GM18951 (cell line): ENCODE results near the gene IKZF2.

Experiments used
- POLR2A ChIP-seq: IDR thresholded peaks from 4 replicates; pipeline ENCODE4 v1.6.1; 2011; ENCODE audit warnings: mild to moderate bottlenecking; ENCODE audit not compliant: insufficient read length, insufficient read depth; ENCODE audit errors: extremely low read depth
- in situ Hi-C: fragments of 300-500 bp; cut with MboI; formaldehyde crosslinking; loops from one replicate; pipeline ENCODE4 v1.12.0; 2022; ENCODE audit warnings: low sequenced_read_pairs, mixed read lengths, inconsistent platforms; ENCODE audit not compliant: unreplicated experiment

IKZF2 gene

DNA sequence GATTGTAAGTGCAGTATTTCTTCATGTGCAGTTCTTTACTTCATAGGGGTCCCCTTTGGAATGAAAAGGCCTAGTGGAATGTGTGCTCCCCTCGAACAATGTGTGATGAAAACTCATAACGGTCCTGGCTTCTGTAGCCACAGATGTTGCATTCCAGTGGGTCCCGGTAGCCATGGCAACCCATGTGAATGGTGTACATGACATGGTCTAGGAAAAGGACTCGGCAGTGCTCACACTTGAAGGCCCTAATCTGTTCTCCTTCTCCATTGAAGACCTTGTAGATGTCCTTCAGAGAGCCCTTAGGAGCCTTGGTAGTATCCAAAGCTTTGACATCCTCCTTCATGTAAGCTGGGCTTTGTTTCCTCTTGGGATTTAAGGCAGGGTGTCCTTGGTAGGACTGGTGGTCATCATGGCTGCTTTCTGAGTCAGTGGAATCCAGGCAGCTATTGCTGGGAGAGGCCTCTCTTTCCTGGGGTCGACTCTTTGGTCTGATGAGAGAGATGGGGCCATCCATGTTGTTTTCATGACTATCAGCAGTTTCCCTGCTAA lies 144.0 kb downstream of the IKZF2 start:
- no peak for TF ChIP-seq POLR2A
- in situ Hi-C loops: no loop called here

DNA sequence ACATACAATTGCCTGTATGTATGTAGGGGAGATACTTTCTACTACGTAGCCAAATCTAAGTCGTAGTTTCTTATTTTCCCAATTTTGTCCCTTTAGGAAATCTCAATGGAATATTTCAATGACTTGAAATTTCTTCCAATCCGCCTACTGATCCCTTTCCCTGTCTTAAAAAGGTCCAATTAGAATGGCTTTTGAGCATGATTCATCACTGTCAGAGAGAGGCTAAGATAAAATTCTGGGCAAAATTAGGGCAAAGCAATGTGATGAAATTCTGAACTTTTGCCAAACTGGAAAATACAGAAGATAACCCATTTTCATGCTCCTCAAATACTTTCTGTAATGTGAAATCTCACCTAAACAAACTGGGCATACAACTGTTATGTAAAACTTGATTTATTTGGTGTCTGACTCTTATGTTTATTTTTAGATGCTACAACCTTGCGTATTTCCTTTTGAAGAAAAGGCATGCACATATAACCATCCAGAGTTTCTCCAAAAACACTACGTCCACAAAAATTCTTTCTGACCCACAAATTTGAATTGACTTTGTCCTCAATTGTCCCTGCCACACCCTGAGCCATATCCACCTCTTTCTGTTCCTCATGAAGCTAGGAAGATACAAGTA lies 147.1 kb downstream of the IKZF2 start:
- TF ChIP-seq POLR2A: no peak
- in situ Hi-C loops: no loop called here

DNA sequence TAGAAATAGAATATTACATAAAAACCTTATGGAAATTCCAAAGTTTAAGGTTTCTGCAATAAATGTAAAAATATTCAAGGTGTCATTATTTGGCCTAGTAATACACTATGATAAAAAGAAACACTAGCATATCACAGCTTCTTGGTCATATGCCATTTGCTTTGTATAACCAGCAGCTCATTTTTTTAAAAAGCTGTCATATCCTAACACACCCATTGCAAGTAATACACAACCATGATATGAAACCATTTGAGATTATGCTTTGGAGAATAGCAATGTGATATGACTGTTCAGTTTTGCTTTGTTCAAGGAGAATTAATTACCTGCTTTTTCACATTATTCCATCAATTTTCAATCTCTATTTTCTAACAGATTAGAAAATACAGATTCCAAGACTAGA lies 149.0 kb downstream of the IKZF2 start:
- in situ Hi-C loops: no loop called here
- no peak for TF ChIP-seq POLR2A

DNA sequence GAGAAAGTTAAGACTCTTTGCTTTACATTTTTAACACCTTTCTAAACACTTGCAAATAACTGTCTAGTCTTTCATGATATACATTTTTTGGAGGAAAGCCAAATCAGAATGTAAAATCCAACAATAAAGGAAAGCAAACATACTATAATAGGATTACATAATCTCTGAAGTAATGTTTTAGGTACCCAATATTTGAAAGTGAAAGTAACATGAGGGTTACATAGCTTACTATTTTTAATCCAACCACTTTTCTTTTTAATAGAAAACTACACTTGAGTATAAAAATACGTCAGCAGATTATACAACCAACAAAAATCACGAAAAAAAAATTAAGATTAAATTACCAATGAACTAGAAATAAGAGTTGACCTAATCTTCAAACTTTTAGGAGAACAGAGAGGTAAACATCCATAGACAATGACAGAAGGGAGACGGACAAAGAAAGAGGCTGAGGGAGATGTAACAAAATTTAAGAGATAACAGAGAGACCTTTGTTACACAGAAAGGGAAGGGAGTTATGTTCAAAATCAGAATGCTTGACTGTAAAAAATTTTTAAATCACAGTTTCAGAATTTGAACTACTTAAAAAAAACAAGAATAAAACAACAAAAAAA lies 150.0 kb downstream of the IKZF2 start:
- in situ Hi-C loops: no loop called here
- no peak for TF ChIP-seq POLR2A

DNA sequence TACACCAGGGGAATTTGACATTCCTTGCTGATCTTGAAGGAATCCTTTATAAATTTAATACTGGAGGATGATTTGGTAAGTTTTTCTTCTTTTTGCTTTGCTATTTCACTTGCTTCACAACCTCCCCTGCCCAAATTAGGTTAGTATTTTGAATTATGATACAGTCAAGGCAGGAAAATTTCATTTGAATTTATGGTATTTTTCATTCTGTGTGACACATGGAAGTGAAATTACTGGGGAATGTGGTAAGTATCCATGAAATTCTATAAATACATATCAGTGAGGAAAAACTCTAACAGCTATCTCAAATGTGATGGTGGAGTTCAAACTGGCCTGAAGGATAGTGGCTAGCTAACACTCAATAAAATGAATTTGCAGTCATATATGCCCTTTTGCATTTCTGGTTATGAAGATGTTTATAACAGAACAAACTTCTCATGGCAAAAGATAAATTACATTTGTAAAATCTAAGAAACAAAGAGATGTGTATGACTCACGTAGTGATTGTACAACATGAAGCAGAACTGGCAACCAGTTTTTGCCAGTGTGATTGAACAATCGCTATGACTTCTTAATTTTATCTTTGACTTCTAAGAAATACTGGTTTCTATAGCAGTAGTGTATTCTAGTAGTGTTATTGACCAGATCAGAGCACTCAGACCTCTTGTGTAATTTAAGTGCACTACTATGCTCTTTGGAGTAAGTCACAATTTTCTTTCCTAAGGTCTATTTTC lies 152.6 kb downstream of the IKZF2 start:
- no peak for TF ChIP-seq POLR2A
- in situ Hi-C loops: no loop called here

DNA sequence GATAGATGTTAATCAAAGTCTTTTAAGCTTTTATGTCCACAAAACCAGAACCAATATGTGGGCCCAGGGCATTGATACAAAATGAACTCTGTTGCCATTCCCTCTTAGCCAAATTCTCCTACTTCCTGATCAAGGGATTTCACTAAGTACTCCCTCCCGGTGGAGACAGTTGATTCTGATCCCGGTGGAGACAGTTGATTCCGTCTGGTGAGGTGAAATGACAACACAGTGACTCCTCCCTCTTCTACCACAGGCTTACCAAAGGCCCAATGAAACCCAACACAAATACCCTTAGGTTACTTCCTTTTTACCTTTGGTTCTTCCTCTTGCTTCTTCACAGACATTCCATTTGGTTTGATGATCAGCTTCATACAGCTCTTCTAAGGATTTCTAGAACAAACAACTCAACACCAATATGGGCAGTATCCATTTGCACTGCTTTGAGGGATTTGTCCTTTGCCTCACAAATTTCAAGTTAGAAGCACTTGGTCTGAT lies 153.8 kb downstream of the IKZF2 start:
- TF ChIP-seq POLR2A: no peak
- in situ Hi-C loops: no loop called here

DNA sequence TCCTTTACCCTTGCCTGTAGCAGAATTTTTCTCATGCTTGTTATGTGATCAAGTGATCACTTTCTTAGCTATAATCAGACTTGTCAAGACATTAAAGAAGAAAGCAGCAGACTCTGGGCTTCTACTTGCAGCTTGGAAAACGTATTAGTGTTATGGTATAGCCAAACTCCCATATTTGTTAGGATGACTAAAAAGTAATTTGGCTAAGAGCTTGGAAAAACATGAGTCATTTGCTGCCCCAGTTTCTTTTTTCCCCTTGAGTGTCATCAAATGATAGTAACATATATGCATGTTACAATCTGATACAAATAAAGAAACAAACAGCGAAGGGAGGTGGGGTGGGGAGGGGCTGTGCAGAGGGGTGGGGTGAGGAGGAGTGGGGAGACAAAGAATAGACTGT lies 155.5 kb downstream of the IKZF2 start:
- in situ Hi-C loops: no loop called here
- TF ChIP-seq POLR2A: no peak

DNA sequence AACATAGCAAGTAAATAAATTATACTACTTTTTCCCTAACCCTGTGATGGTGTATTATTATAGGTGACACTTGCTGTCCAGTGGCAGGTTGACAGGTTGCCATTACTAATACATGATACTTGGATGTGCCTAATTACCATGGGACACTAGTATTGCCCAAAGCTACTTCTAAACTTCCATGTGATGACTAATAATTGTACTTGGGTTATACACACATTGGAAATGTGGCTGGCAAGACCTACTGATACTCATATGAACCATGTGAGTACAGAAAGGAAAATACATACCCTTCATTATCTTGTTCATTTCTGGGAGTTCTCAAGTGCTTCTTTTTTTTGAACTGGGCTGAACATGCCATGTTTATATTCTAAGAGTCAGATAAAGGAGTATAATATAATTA lies 156.4 kb downstream of the IKZF2 start:
- no peak for TF ChIP-seq POLR2A
- in situ Hi-C loops: no loop called here

DNA sequence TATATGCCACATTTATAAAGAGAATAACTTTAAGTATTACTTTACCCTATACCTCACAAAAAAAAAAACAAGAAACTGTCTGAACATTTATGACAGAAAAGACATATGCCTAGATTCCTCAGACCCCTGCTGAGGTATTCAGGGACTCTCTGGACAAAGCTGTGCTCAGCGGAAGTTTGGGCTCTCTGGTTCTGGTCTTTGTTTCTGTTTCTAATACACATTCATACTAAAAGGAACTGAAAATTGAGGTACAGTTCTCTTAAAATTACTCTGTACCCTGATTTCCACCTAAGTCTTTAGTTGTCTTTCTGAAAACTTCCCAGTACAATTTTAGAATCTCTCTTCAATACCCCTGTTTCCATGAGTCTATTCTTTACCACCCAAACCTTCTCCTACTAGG lies 160.3 kb downstream of the IKZF2 start:
- TF ChIP-seq POLR2A: no peak
- in situ Hi-C loops: no loop called here

DNA sequence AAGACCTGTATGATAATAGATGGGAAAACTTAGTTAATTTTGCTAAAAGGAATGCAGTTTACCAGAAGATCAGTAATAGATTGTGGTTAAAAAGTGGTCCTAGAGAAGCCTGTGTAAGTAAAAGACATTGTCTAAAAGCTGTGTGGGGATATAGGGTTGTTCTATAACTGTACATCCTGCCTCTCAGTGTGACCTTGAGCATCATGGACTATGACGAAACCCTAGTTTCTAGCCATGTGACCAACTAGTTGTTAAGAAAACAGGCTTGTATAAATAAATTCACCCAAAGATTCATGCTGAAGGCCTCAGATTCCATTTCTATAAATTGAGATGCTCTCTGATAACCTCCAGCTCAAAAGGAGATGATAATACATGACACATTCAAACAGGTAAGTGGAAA lies 160.7 kb downstream of the IKZF2 start:
- TF ChIP-seq POLR2A: no peak
- in situ Hi-C loops: no loop called here

DNA sequence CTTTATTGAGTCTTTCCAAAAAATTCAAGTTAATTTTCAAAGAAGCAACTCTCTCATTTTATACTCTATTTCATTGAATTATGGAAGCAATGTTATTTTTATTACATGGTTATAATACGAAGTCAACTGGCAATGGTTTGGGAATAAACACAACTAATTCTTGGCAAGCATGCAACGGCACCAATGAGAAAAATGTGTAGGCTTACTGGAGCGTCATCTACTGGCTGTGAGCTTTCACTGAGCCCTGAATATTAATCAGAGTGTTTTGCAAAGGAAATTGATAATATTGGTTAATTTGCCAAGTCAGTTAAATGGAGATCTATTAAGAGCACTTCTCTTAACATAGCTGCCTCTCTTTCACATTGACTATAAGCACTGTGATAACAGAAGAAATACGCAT lies 163.9 kb downstream of the IKZF2 start:
- no peak for TF ChIP-seq POLR2A
- in situ Hi-C loops: no loop called here

DNA sequence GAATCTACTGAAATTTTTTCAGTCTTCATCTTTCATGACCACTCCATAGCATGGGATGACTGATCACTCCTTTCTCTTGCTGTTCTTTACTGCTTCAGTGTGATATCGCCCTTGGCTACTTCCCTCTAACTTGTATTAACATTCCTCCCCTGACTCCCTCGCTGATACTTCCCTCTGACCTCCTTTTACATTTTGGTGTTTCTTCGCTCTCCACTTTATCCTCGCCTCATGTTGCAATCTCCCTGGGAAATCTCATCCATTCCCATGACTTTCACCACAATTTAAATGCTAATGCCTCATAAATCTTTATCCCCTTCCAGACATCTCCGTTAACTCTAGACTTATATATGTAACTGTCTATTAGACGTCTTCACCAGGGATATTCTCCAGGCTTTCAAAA lies 167.3 kb downstream of the IKZF2 start:
- no peak for TF ChIP-seq POLR2A
- in situ Hi-C loops: no loop called here

DNA sequence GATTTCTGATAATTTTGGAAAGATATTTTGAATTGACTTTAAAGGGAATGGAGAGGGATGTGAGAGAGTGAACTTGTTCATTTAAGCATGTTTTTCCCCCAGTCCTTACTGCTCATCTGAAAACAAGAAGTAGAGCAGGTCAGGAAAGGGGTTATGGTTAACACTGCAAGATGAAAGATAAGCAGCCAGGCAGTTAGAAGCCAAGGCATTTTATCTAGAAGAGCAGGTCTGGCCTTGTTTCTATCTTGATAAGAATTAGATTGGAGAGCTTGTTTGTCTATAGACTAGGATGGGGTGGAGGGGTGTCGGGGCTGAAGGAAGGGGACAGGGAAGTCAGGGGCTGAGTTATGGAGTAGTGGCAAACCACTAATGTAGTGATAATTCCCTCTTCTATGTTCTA lies 171.6 kb downstream of the IKZF2 start:
- TF ChIP-seq POLR2A: no peak
- in situ Hi-C loops: no loop called here

DNA sequence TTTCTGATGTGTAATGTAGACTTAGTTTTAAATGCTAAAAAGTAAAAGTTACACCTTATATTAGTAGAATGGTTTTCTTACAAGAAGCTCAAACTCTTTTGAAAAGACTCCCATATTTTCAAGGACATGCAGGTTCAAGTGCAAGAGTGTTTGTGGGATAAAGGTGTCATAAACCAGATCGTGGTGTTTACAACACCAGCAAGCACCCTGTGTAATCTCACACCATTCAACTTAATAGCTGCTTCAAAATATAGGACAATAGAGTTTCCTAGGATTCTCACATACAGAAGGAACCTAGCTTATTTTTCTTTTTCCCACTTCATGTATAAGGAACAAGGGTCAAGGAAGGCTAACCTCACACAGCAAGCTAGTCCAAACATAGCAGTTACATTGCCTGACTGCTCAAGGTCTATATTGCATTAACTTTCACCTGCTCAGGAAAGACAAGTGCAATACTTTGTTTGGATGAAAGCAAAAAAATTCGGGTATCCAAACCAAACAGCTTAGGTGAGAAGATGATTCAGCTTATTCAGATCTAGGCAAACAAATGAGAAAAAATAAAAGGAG lies 172.3 kb downstream of the IKZF2 start:
- TF ChIP-seq POLR2A: no peak
- in situ Hi-C loops: no loop called here

DNA sequence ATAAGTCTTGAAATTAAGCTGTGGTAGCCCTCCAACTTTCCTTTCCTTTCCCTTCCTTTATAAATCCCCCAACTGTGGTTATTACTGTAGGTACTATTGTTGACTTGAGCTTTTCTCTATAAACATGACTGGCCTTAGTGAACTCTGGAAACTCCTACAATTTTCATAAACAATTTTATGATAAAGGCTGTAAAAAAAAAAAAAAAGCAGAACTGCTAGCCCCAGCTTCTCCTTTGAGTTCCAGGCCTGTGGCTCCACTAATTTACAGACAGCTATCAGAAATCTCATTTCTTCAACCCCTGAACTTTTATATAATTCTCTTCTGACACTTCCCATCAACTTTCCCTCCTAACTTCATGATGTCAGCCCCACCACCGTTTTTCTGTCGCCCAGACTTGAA lies 174.3 kb downstream of the IKZF2 start:
- in situ Hi-C loops: no loop called here
- no peak for TF ChIP-seq POLR2A
